IPS-15b (cell line): ENCODE results near the gene AOPEP.

ENCODE experiments used
- H3K27me3 ChIP-seq: one replicate; pipeline ENCODE4 v1.6.1; 2013; ENCODE audit warnings: low read length; ENCODE audit not compliant: control insufficient read depth, insufficient read depth
- H3K36me3 ChIP-seq: one replicate; pipeline ENCODE4 v1.6.1; 2013; ENCODE audit warnings: low read length; ENCODE audit not compliant: control insufficient read depth, insufficient read depth
- H3K4me1 ChIP-seq: one replicate; pipeline ENCODE4 v1.6.1; 2013; ENCODE audit warnings: mild to moderate bottlenecking, low read length; ENCODE audit not compliant: control insufficient read depth, insufficient read depth
- H3K4me3 ChIP-seq: one replicate; pipeline ENCODE4 v1.5.1; 2013; ENCODE audit warnings: low read depth, low read length
- H3K9ac ChIP-seq: one replicate; pipeline ENCODE4 v1.6.1; 2013; ENCODE audit warnings: low read depth, mild to moderate bottlenecking, low read length
- H3K9me3 ChIP-seq: one replicate; pipeline ENCODE4 v1.6.1; 2013; ENCODE audit warnings: mild to moderate bottlenecking, low read length; ENCODE audit not compliant: control insufficient read depth, insufficient read depth

Gene AOPEP

DNA sequence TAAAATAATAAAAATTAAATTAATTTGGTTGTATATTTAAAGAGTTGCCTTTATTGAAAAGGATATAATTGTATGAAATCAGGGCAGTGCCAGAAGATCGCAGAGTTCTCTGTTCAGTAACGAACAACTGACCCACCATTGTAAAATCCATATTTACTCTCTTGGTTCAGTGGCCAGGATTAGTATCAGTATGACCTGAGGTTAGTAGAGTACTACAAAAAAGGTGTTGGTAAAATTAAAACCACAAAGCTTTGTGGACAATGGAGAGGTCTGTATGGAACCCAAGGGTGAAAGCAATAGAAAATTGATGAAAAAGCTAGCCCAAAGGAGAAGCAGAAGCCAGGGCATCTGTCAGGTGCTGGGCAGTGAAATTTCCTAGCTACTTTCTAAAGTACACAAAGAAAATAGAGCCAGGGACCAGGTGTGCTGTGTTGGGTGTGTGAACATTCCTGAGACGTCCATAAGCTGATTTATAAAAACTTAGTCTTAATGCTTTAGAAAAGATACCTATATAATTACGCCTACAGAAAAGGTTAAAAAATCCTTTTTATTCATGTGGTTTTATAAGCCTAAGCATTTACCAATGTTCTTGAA is 159.5 kb downstream of the AOPEP start:
- H3K27me3 ChIP-seq: no peaks in the 10 kb centered on the region
- no peaks in the 10 kb centered on the region for H3K4me1 ChIP-seq
- H3K36me3 ChIP-seq: no peaks in the 10 kb centered on the region
- H3K4me3 ChIP-seq: no peak overlapping the region
- H3K9ac ChIP-seq: no peak overlapping the region
- H3K9me3 ChIP-seq: no peaks in the 10 kb centered on the region

GRCh38 chr9:94887721-94888120 is 161.2 kb downstream of the AOPEP start:
- no peaks in the 10 kb centered on the region for H3K36me3 ChIP-seq
- H3K27me3 ChIP-seq: no peaks in the 10 kb centered on the region
- H3K4me1 ChIP-seq: no peaks in the 10 kb centered on the region
- H3K9me3 ChIP-seq: no peaks in the 10 kb centered on the region
- no peak overlapping the region for H3K4me3 ChIP-seq
- H3K9ac ChIP-seq: no peak overlapping the region

DNA sequence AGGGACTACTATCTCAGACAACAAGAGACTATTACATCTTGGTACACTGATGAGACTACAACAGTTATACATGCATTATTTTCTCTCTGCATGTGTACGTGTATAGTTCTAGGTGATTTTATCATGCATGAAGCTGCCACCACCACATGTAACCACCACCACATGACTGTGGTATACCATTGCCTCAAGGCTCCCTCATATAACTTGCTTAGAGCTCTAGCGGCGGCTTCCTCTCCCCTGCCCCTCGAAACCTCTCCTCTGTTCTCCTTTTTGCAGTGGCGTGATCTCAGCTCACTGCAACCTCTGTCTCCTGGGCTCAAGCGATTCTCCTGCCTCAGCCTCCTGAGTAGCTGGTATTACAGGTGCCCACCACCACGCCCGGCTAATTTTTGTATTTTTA is 162.3 kb downstream of the AOPEP start:
- H3K4me1 ChIP-seq: no peaks in the 10 kb centered on the region
- H3K36me3 ChIP-seq: no peaks in the 10 kb centered on the region
- no peak overlapping the region for H3K4me3 ChIP-seq
- H3K27me3 ChIP-seq: no peaks in the 10 kb centered on the region
- H3K9me3 ChIP-seq: no peaks in the 10 kb centered on the region
- H3K9ac ChIP-seq: no peak overlapping the region

- no peak overlapping the region for H3K9ac ChIP-seq
- no peaks in the 10 kb centered on the region for H3K27me3 ChIP-seq
- no peaks in the 10 kb centered on the region for H3K4me1 ChIP-seq
- H3K36me3 ChIP-seq: no peaks in the 10 kb centered on the region
- no peak overlapping the region for H3K4me3 ChIP-seq
- no peaks in the 10 kb centered on the region for H3K9me3 ChIP-seq
These were observed 163.1 kb downstream of the AOPEP start for GRCh38 chr9:94889628-94890027.

- Histone ChIP-seq H3K9me3 (no peaks in the 10 kb centered on the region), H3K27me3 (no peaks in the 10 kb centered on the region), H3K4me1 (no peaks in the 10 kb centered on the region), H3K4me3 (no peak overlapping the region), H3K36me3 (no peaks in the 10 kb centered on the region), H3K9ac (no peak overlapping the region)
These were observed 164.7 kb downstream of the AOPEP start for GRCh38 chr9:94891183-94891582.

GRCh38 chr9:94892675-94893074 is 166.2 kb downstream of the AOPEP start:
- Histone ChIP-seq H3K9me3 (no peaks in the 10 kb centered on the region), H3K36me3 (no peaks in the 10 kb centered on the region), H3K27me3 (no peaks in the 10 kb centered on the region), H3K9ac (no peak overlapping the region), H3K4me1 (no peaks in the 10 kb centered on the region), H3K4me3 (no peak overlapping the region)

DNA sequence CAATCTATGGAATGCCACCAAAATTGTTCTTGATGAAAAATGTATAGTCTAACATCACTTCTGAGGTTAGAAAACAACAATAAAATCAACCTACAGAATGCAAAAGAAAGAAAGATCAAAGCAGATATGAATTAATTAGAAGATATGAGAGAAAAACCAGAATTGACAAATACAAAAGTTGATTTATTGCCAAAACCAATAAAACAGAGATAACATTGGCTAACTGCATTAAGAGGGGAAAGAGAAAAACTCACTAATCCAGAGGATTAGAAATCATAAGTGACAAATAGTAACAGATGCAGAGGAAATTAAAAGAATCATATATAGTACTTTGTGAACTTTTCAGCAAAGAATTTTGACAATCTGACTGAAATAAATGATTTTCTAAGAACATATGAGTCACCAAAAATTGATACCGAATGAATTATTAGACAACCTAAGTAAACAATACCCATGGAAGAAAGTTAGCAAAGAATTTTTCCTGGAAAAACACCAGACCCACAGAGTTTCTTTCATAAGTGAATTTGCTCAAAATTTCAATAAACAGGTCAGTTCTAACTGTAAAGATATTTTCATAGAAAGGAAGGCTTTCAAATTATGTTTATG is 167.7 kb downstream of the AOPEP start:
- no peaks in the 10 kb centered on the region for H3K27me3 ChIP-seq
- no peaks in the 10 kb centered on the region for H3K36me3 ChIP-seq
- H3K9me3 ChIP-seq: no peaks in the 10 kb centered on the region
- no peaks in the 10 kb centered on the region for H3K4me1 ChIP-seq
- H3K4me3 ChIP-seq: no peak overlapping the region
- no peak overlapping the region for H3K9ac ChIP-seq

GRCh38 chr9:94895668-94896067 is 169.2 kb downstream of the AOPEP start:
- Histone ChIP-seq H3K4me1 (no peaks in the 10 kb centered on the region), H3K9me3 (no peaks in the 10 kb centered on the region), H3K36me3 (no peaks in the 10 kb centered on the region), H3K9ac (no peak overlapping the region), H3K4me3 (no peak overlapping the region), H3K27me3 (no peaks in the 10 kb centered on the region)

DNA sequence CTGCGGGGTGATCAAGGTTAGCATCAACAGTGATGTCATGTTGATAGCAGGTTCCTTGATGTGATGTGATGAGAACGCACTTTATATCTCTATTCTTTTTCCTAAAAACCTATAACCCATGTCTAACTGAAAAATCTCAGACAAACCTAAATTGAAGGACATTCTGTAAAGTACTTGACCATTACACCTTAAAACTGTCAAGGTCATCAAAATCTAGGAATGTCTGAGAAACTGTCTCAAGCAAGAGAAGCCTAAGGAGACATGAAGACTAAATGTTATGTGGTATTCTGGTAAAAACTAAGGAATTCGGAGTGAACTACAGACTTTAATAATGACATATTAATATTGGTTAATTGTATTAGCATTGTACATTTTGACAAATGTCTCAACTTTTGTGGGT is 170.0 kb downstream of the AOPEP start:
- Histone ChIP-seq H3K9me3 (no peaks in the 10 kb centered on the region), H3K4me3 (no peak overlapping the region), H3K9ac (no peak overlapping the region), H3K27me3 (no peaks in the 10 kb centered on the region), H3K4me1 (no peaks in the 10 kb centered on the region), H3K36me3 (no peaks in the 10 kb centered on the region)

DNA sequence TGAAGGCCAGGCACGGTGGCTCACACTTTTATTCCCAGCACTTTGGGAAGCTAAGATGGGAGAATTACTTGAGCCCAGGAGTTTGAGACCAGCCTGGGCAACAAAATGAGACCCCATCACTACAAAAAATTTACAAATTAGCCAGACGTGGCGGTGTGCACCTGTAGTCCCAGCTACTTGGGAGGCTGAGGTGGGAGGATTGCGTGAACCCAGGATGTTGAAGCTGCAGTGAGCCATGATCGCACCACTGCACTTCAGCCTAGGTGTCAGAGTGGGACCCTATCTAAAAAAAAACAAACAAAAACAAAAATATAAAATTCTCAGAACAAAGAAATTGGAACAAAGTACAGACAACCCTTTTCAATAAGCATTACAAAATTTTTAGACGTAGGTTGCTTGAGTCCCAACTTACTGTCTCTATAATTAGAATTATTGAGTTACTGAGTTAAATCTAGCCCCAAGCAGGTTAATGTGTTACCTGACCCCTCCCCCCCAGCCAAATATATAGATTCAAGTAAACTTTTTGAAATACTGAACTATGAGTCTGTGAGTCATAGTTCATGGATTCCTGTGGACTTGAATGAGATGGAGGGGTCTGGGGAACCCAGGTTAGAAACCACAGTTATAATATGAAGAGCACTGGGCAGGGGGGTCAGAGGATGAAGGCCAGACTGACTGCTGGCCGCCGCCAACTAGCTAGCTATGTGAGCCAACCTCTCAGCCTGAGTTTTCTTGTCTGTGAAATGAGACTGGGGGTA is 173.1 kb downstream of the AOPEP start:
- H3K36me3 ChIP-seq: no peaks in the 10 kb centered on the region
- H3K4me3 ChIP-seq: no peak overlapping the region
- H3K9ac ChIP-seq: no peak overlapping the region
- H3K27me3 ChIP-seq: no peaks in the 10 kb centered on the region
- peaks cover 4% of the 10 kb centered on the region for H3K4me1 ChIP-seq
- H3K9me3 ChIP-seq: no peaks in the 10 kb centered on the region

GRCh38 chr9:94900222-94901018 is 173.9 kb downstream of the AOPEP start:
- H3K4me3 ChIP-seq: no peak overlapping the region
- H3K27me3 ChIP-seq: no peaks in the 10 kb centered on the region
- no peaks in the 10 kb centered on the region for H3K36me3 ChIP-seq
- peaks cover 4% of the 10 kb centered on the region for H3K4me1 ChIP-seq
- H3K9ac ChIP-seq: no peak overlapping the region
- no peaks in the 10 kb centered on the region for H3K9me3 ChIP-seq
